Measurements from ENCODE around the gene TUB.

TUB gene

GRCh38 chr11:8086001-8086479 is 5.0 kb downstream of the TUB start:
- Histone ChIP-seq H3K27ac (no peak overlapping the region), H3K4me3 (no peak overlapping the region)
- no peak for TF ChIP-seq CTCF (IDR thresholded peaks at IDR 0.05)
- no peak for DNase-seq (ENCODE audit: low spot score)

GRCh38 chr11:8086571-8086970 is 5.6 kb downstream of the TUB start:
- Histone ChIP-seq H3K4me3 (no peak overlapping the region), H3K27ac (no peak overlapping the region)
- TF ChIP-seq CTCF (IDR thresholded peaks at IDR 0.05) = no peak
- DNase-seq (ENCODE audit: low spot score) = no peak

- Histone ChIP-seq H3K4me3 (no peak overlapping the region), H3K27ac (no peak overlapping the region)
- DNase-seq (ENCODE audit: low spot score) = no peak
- TF ChIP-seq CTCF (IDR thresholded peaks at IDR 0.05) = no peak
Observed at GRCh38 chr11:8087185-8087584, 6.2 kb downstream of the TUB start.

GRCh38 chr11:8087756-8088155 is 6.7 kb downstream of the TUB start:
- TF ChIP-seq CTCF (IDR thresholded peaks at IDR 0.05) = no peak
- H3K27ac ChIP-seq = no peak overlapping the region

GRCh38 chr11:8089791-8090510 is 8.9 kb downstream of the TUB start:
- Histone ChIP-seq H3K27ac (no peak overlapping the region), H3K4me3 (no peak overlapping the region)
- no peak for DNase-seq (ENCODE audit: low spot score)
- no peak for TF ChIP-seq CTCF (IDR thresholded peaks at IDR 0.05)

More at GRCh38 chr11:8087756-8088155, 6.7 kb downstream of the TUB start:
- no peak for DNase-seq (ENCODE audit: low spot score)
- no peak overlapping the region for H3K4me3 ChIP-seq

- no peak for DNase-seq (ENCODE audit: low spot score)
- no peak overlapping the region for H3K27ac ChIP-seq
- TF ChIP-seq CTCF (IDR thresholded peaks at IDR 0.05) = peak; percentile 31
- no peak overlapping the region for H3K4me3 ChIP-seq
Observed at GRCh38 chr11:8090756-8091155, 9.7 kb downstream of the TUB start.

GRCh38 chr11:8091721-8092120 is 10.7 kb downstream of the TUB start:
- TF ChIP-seq CTCF (IDR thresholded peaks at IDR 0.05) = no peak
- no peak overlapping the region for H3K27ac ChIP-seq
- DNase-seq (ENCODE audit: low spot score) = no peak
- H3K4me3 ChIP-seq = no peak overlapping the region

Data from coronary artery (tissue), 2 donors.